HCT116 (cell line): ENCODE measurements around the gene ARIH2. TPM values are rescaled to one million over a fixed set of nuclear protein-coding genes. Genes with fewer than 3 reads are reported as not detected.

Source experiments
- ATAC-seq: fragments of 200-7000 bp; cut with Tn5 transposase; 2 replicates; pipeline ENCODE4 v1.9.1; 2020; ENCODE audit warnings: mild to moderate bottlenecking, moderate library complexity
- BruUV-seq: library from RNA; stranded (reverse); fragments of 400-500 nt; replicated peaks from 2 replicates; lab custom pipeline; 2021; lab: Mats Ljungman, UMichigan
- CTCF ChIA-PET: fragments of 300-600 bp; sonication (Branson Sonifier 250); formaldehyde crosslinking; loops from one replicate; lab custom pipeline; 2021; ENCODE audit warnings: antibody characterized with exemption; lab: Charles Lee
- POLR2A ChIA-PET: fragments of 300-600, 350-600 bp; sonication (Branson Sonifier 250); formaldehyde crosslinking; loops from one replicate; lab custom pipeline; 2021; ENCODE audit warnings: antibody characterized with exemption; lab: Charles Lee
- RAD21 ChIA-PET, 2 experiments: fragments of 300-600 bp; sonication (Branson Sonifier 250); formaldehyde crosslinking; loops; one replicate each; lab custom pipeline; 2023; ENCODE audit warnings: low total read pairs in 2 of 2; ENCODE audit not compliant: uncharacterized antibody in 2 of 2, unreplicated experiment in 2 of 2, low non-redundant PET in 1 of 2; lab: Charles Lee
- DNase-seq: peaks from one replicate; pipeline ENCODE4 v3.0.0-alpha.2; 2010; ENCODE audit warnings: low read depth, low spot score
- H2AFZ ChIP-seq: fragments of 200-600 bp; shearing (Covaris generic), sonication (generic); 2 replicates; pipeline ENCODE4 v1.6.1; 2017; ENCODE audit warnings: low read depth, mixed run types, mixed read lengths, antibody characterized with exemption, low read length; ENCODE audit not compliant: poor library complexity, severe bottlenecking
- H3K27ac ChIP-seq: 2 replicates; pipeline ENCODE4 v1.5.1; 2012; ENCODE audit warnings: low read depth, low read length
- H3K27me3 ChIP-seq: fragments of 200-600 bp; sonication (generic); 2 replicates; pipeline ENCODE4 v1.6.1; 2016; ENCODE audit warnings: mixed run types, low read length, mixed read lengths; ENCODE audit not compliant: insufficient read depth
- H3K36me3 ChIP-seq, 2 experiments: fragments of 200-500 bp in 1 of 2; fragments of 200-600 bp in 1 of 2; sonication (Bioruptor generic) in 1 of 2; sonication (generic) in 1 of 2; 2 replicates each; pipeline versions ENCODE4 v1.5.1 to v1.6.1; 2014 to 2016; ENCODE audit warnings: low read length in 2 of 2, inconsistent platforms in 1 of 2, mixed read lengths in 1 of 2, mixed run types in 1 of 2; ENCODE audit not compliant: insufficient read depth in 2 of 2, control insufficient read depth in 1 of 2
- H3K4me1 ChIP-seq, 2 experiments: fragments of 200-600 bp in 1 of 2; sonication (generic) in 1 of 2; 2 replicates each; pipeline versions ENCODE4 v1.5.1 to v1.6.1; 2012 to 2017; ENCODE audit warnings: low read length in 2 of 2, inconsistent platforms in 1 of 2, mild to moderate bottlenecking in 1 of 2, mixed read lengths in 1 of 2, mixed run types in 1 of 2, moderate library complexity in 1 of 2; ENCODE audit not compliant: insufficient read depth in 2 of 2, control insufficient read depth in 1 of 2
- H3K4me2 ChIP-seq: fragments of 200-600 bp; sonication (generic); 2 replicates; pipeline ENCODE4 v1.6.1; 2017; ENCODE audit warnings: mixed run types, low read length, mixed read lengths
- H3K4me3 ChIP-seq, 2 experiments: fragments of 200-600 bp in 1 of 2; sonication (generic) in 1 of 2; replicated peaks in 1 of 2; 2 replicates each; pipeline ENCODE4 v1.5.1; 2011 to 2016; ENCODE audit warnings: low read length in 2 of 2, control low read depth in 1 of 2, low read depth in 1 of 2, mild to moderate bottlenecking in 1 of 2, mixed read lengths in 1 of 2, mixed run types in 1 of 2
- H3K79me2 ChIP-seq: fragments of 200-600 bp; sonication (generic); 2 replicates; pipeline ENCODE4 v1.6.1; 2017; ENCODE audit warnings: mild to moderate bottlenecking, mixed run types, low read length, moderate library complexity, mixed read lengths; ENCODE audit not compliant: insufficient read depth
- H3K9ac ChIP-seq: fragments of 200-600 bp; sonication (generic); 2 replicates; pipeline ENCODE4 v1.6.1; 2016; ENCODE audit warnings: low read length, mixed read lengths
- H3K9me2 ChIP-seq: fragments of 200-600 bp; sonication (generic), shearing (Covaris generic); 2 replicates; pipeline ENCODE4 v1.6.1; 2017; ENCODE audit warnings: mixed run types, mild to moderate bottlenecking, moderate library complexity; ENCODE audit not compliant: insufficient read depth
- H3K9me3 ChIP-seq, 2 experiments: fragments of 200-500 bp in 1 of 2; fragments of 200-600 bp in 1 of 2; sonication (Bioruptor generic) in 1 of 2; sonication (generic) in 1 of 2; 2 replicates each; pipeline ENCODE4 v1.6.1; 2014 to 2017; ENCODE audit warnings: low read length in 2 of 2, mixed read lengths in 2 of 2, inconsistent platforms in 1 of 2, low read depth in 1 of 2, mild to moderate bottlenecking in 1 of 2, mixed run types in 1 of 2, moderate library complexity in 1 of 2; ENCODE audit not compliant: control insufficient read depth in 1 of 2, insufficient read depth in 1 of 2
- H4K20me1 ChIP-seq: fragments of 200-600 bp; sonication (generic), shearing (Covaris generic); 2 replicates; pipeline ENCODE4 v1.6.1; 2017; ENCODE audit warnings: mixed run types, mild to moderate bottlenecking, moderate library complexity; ENCODE audit not compliant: insufficient read depth
- CBX3 ChIP-seq: IDR thresholded peaks from 2 replicates; pipeline ENCODE4 v1.6.1; 2012; ENCODE audit warnings: low read depth
- CEBPB ChIP-seq: IDR thresholded peaks from 2 replicates; pipeline ENCODE4 v1.6.1; 2012; ENCODE audit warnings: low read depth
- EZH2 ChIP-seq: fragments of 200-600 bp; sonication (generic); IDR thresholded peaks from 2 replicates; pipeline ENCODE4 v1.6.1; 2017; ENCODE audit warnings: antibody characterized with exemption, mixed run types
- JUND ChIP-seq: IDR thresholded peaks from 2 replicates; pipeline ENCODE4 v1.6.1; 2012
- POLR2A ChIP-seq: IDR thresholded peaks from 2 replicates; pipeline ENCODE4 v1.7.0; 2011; ENCODE audit warnings: borderline replicate concordance; ENCODE audit not compliant: insufficient read depth, insufficient read length; ENCODE audit errors: extremely low read depth
- SIN3A ChIP-seq: IDR thresholded peaks from 2 replicates; pipeline ENCODE4 v1.6.1; 2012; ENCODE audit warnings: low read depth
- SP1 ChIP-seq: IDR thresholded peaks from 2 replicates; pipeline ENCODE4 v1.6.1; 2012; ENCODE audit warnings: low read depth
- TCF7L2 ChIP-seq: IDR thresholded peaks from 2 replicates; pipeline ENCODE4 v1.7.0; 2011; ENCODE audit warnings: borderline replicate concordance, inconsistent platforms; ENCODE audit not compliant: insufficient read depth, insufficient read length; ENCODE audit errors: extremely low read depth
- ZFX ChIP-seq: fragments of 450-650 bp; IDR thresholded peaks from 2 replicates; pipeline ENCODE4 v1.6.1; 2017
- ZNF274 ChIP-seq: fragments of 200-500 bp; sonication (Bioruptor generic); IDR thresholded peaks from 2 replicates; pipeline ENCODE4 v1.6.1; 2014; ENCODE audit warnings: mild to moderate bottlenecking, low read depth, low read length, inconsistent platforms
- intact Hi-C: fragments of 100-400 bp; cut with micrococcal nuclease; formaldehyde crosslinking; loops from 2 replicates; pipeline ENCODE4 v1.10.0; 2022
- total RNA-seq: library from RNA; stranded (reverse); gene quantifications from one replicate; pipeline ENCODE4 v1.2.1, GENCODE V29; 2021; ENCODE audit not compliant: unreplicated experiment
- TF ChIP-seq, protein P1 (sequence below), 3 experiments: fragments of 200-600 bp in 1 of 3; sonication (generic) in 1 of 3; IDR thresholded peaks in 2 of 3; conservative IDR thresholded peaks in 1 of 3; 2 replicates each; pipeline ENCODE4 v1.5.1; 2012 to 2017; ENCODE audit warnings: low read depth in 2 of 3, low read length in 2 of 3, antibody characterized with exemption in 1 of 3, borderline replicate concordance in 1 of 3, control low read depth in 1 of 3, mild to moderate bottlenecking in 1 of 3, mixed read lengths in 1 of 3, mixed run types in 1 of 3, moderate library complexity in 1 of 3; ENCODE audit not compliant: insufficient read depth in 1 of 3
- TF ChIP-seq, protein P2 (sequence below): IDR thresholded peaks from 2 replicates; pipeline ENCODE4 v1.6.1; 2011; ENCODE audit warnings: mild to moderate bottlenecking, low read length, moderate library complexity; ENCODE audit not compliant: insufficient replicate concordance; ENCODE audit errors: extremely low read depth
- TF ChIP-seq, protein P3 (sequence below): IDR thresholded peaks from 2 replicates; pipeline ENCODE4 v1.6.1; 2012

ARIH2 gene
- total RNA-seq, 1 experiment from 2014 or later: 105 TPM

DNA sequence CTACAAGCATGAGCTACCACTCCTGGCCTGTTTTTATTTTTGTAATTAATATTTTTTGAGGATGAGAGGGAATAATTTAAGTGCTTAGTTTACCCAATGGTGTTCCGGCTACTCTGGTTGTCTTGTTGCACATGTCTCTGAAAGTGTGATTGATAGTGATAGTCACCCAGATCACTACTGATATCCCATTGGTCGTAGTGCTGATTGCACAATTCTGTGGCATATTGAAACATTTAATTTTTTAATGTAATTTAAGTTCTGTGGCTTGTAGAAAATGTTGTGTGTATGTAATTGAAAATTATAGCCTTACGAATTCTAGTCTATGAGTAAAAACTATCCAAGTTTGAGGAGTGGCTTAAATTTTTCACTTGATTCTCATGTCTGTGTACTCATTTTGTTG, 11.9 kb downstream of the ARIH2 start:
- DNase-seq: no peak
- intact Hi-C loops: no loop called here
- H3K4me3 ChIP-seq: no peak overlapping the region
- H3K9me2 ChIP-seq: no peaks in the 10 kb centered on the region
- H3K79me2 ChIP-seq: peaks cover 100% of the 10 kb centered on the region
- CTCF ChIA-PET: no interaction called here
- peaks cover 32% of the 10 kb centered on the region; the same call in 1 of the 2 replicates for H4K20me1 ChIP-seq
- ATAC-seq: no peak
- no peaks in the 10 kb centered on the region for H3K9me3 ChIP-seq
- POLR2A ChIA-PET: no interaction called here
- H3K4me2 ChIP-seq: no peak overlapping the region
- TF ChIP-seq, protein P1, sequence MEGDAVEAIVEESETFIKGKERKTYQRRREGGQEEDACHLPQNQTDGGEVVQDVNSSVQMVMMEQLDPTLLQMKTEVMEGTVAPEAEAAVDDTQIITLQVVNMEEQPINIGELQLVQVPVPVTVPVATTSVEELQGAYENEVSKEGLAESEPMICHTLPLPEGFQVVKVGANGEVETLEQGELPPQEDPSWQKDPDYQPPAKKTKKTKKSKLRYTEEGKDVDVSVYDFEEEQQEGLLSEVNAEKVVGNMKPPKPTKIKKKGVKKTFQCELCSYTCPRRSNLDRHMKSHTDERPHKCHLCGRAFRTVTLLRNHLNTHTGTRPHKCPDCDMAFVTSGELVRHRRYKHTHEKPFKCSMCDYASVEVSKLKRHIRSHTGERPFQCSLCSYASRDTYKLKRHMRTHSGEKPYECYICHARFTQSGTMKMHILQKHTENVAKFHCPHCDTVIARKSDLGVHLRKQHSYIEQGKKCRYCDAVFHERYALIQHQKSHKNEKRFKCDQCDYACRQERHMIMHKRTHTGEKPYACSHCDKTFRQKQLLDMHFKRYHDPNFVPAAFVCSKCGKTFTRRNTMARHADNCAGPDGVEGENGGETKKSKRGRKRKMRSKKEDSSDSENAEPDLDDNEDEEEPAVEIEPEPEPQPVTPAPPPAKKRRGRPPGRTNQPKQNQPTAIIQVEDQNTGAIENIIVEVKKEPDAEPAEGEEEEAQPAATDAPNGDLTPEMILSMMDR (IDR thresholded peaks at IDR 0.05 in 2 of 3, conservative IDR thresholded peaks at IDR 0.05 in 1 of 3; ENCODE audit: borderline replicate concordance in 1 of 3, insufficient read depth in 1 of 3, low read depth in 2 of 3, low read length in 2 of 3): no peak
- TF ChIP-seq, protein P2, sequence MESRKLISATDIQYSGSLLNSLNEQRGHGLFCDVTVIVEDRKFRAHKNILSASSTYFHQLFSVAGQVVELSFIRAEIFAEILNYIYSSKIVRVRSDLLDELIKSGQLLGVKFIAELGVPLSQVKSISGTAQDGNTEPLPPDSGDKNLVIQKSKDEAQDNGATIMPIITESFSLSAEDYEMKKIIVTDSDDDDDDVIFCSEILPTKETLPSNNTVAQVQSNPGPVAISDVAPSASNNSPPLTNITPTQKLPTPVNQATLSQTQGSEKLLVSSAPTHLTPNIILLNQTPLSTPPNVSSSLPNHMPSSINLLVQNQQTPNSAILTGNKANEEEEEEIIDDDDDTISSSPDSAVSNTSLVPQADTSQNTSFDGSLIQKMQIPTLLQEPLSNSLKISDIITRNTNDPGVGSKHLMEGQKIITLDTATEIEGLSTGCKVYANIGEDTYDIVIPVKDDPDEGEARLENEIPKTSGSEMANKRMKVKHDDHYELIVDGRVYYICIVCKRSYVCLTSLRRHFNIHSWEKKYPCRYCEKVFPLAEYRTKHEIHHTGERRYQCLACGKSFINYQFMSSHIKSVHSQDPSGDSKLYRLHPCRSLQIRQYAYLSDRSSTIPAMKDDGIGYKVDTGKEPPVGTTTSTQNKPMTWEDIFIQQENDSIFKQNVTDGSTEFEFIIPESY: no peak
- TF ChIP-seq, protein P3, sequence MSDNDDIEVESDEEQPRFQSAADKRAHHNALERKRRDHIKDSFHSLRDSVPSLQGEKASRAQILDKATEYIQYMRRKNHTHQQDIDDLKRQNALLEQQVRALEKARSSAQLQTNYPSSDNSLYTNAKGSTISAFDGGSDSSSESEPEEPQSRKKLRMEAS: no peak
- TF ChIP-seq CBX3: no peak
- TF ChIP-seq EZH2: no peak
- no peak for TF ChIP-seq ZNF274
- TF ChIP-seq JUND: no peak
- no peak for TF ChIP-seq SP1
- TF ChIP-seq POLR2A: no peak
- no peak for TF ChIP-seq CEBPB
- TF ChIP-seq SIN3A: no peak
- TF ChIP-seq ZFX: no peak
- no peak for TF ChIP-seq TCF7L2
- H3K4me1 ChIP-seq: peaks cover 15 to 25% of the 10 kb centered on the region in 2 experiments
- H3K27ac ChIP-seq: no peak overlapping the region
- no TSS peak for BruUV-seq
- H2AFZ ChIP-seq: no peak overlapping the region
- peaks cover 13 to 45% of the 10 kb centered on the region in 2 experiments for H3K36me3 ChIP-seq
- no peak overlapping the region for H3K9ac ChIP-seq
- RAD21 ChIA-PET: no interaction called here
- no peaks in the 10 kb centered on the region for H3K27me3 ChIP-seq
